Kidney epithelial cell (primary cell): Measurements from ENCODE around the gene LIMS2. TPM values are rescaled to one million over a fixed set of nuclear protein-coding genes. Genes with fewer than 3 reads are reported as not detected.

ENCODE experiments used
- DNase-seq: peaks from one replicate; pipeline ENCODE4 v3.0.0-alpha.2; 2010; ENCODE audit warnings: low read depth
- H3K27me3 ChIP-seq: 2 replicates; pipeline ENCODE4 v1.6.0; 2011; ENCODE audit warnings: low read length; ENCODE audit not compliant: control insufficient read depth, insufficient read depth
- H3K36me3 ChIP-seq: 2 replicates; pipeline ENCODE4 v1.5.1; 2011; ENCODE audit warnings: low read length; ENCODE audit not compliant: control insufficient read depth, insufficient read depth
- H3K4me3 ChIP-seq: 2 replicates; pipeline ENCODE4 v1.5.1; 2011; ENCODE audit warnings: low read depth, mild to moderate bottlenecking, control low read depth, low read length
- CTCF ChIP-seq: IDR thresholded peaks from 2 replicates; pipeline ENCODE4 v1.5.1; 2011; ENCODE audit warnings: mild to moderate bottlenecking, moderate library complexity, low read length, control low read depth, inconsistent platforms; ENCODE audit not compliant: insufficient read depth, poor library complexity, severe bottlenecking
- total RNA-seq: library from RNA; depleted of rRNA; stranded (reverse); fragments of >200 nt; gene quantifications from 2 replicates; pipeline ENCODE4 v1.2.3, GENCODE V29; 2015

The LIMS2 gene
- total RNA-seq, 1 donor from 2014 or later: 2.3 TPM

GRCh38 chr2:127663566-127664064 lies 11.7 kb downstream of the LIMS2 start:
- Histone ChIP-seq H3K36me3 (no peaks in the 10 kb centered on the region), H3K27me3 (peaks cover 28% of the 10 kb centered on the region), H3K4me3 (no peak overlapping the region)
- no peak for TF ChIP-seq CTCF
- DNase-seq: no peak

GRCh38 chr2:127662937-127663565 lies 12.3 kb downstream of the LIMS2 start:
- H3K36me3 ChIP-seq: no peaks in the 10 kb centered on the region
- no peak overlapping the region for H3K4me3 ChIP-seq
- DNase-seq: no peak
- H3K27me3 ChIP-seq: peaks cover 28% of the 10 kb centered on the region
- TF ChIP-seq CTCF: no peak

GRCh38 chr2:127661949-127662510 lies 13.3 kb downstream of the LIMS2 start:
- no peak for TF ChIP-seq CTCF
- Histone ChIP-seq H3K4me3 (no peak overlapping the region), H3K27me3 (peaks cover 28% of the 10 kb centered on the region), H3K36me3 (no peaks in the 10 kb centered on the region)
- no peak for DNase-seq

- Histone ChIP-seq H3K27me3 (peaks cover 24% of the 10 kb centered on the region), H3K36me3 (no peaks in the 10 kb centered on the region), H3K4me3 (no peak overlapping the region)
- no peak for TF ChIP-seq CTCF
- no peak for DNase-seq
Observed at GRCh38 chr2:127661072-127661649, 14.2 kb downstream of the LIMS2 start.

GRCh38 chr2:127660291-127660578 lies 15.1 kb downstream of the LIMS2 start:
- no peaks in the 10 kb centered on the region for H3K36me3 ChIP-seq
- H3K27me3 ChIP-seq: peaks cover 24% of the 10 kb centered on the region
- H3K4me3 ChIP-seq: no peak overlapping the region
- DNase-seq: no peak
- no peak for TF ChIP-seq CTCF
